Stimulated activated naive CD4-positive, alpha-beta T cell treated with Interleukin-2 at 50 U/mL for 16 hours (primary cell): Measurements from ENCODE around the gene FRMD5.
"Not testable (repeated sequence)": the region's sequence is repeated elsewhere in the genome, so short reads cannot be mapped to it uniquely, and the experiment has no call there.

Source experiments
- DNase-seq: peaks from one replicate; lab custom pipeline; 2025; lab: John Stamatoyannopoulos, UW

Gene FRMD5

DNA sequence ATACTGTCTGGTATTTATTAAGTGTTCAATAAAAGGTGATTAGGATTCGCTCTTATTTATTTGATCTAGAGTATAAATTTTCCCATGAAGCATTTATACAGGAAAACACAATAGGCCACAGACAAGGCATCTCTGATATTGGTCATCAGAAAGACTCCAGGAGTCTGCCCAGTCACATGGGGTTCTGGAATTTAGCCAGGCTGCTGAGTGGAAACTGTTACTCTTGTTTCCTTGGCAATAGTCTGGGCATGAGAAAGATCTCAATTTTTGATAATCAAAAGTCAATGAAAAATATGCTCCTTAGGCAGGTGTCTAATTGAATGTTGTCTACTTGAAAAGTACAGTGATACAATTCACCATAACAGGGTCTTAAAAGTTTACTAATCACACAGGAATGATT lies 161.2 kb downstream of the FRMD5 start:
- DNase-seq = no peak

DNA sequence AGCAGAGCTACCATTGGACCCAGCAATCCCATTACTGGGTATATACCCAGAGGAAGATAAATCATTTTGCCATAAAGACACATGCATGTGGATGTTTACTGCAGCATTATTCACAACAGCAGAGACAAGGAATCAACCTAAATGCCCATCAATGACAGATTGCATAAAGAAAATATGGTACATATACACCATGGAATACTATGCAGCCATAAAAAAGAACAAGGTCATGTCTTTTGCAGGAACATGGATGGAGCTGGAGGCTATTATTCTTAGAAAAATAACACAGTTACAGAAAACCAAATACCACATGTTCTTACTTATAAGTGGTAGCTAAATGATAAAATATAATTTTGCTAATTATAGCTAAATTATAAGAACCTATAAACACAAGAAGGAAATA lies 162.3 kb downstream of the FRMD5 start:
- DNase-seq = not testable (repeated sequence)

DNA sequence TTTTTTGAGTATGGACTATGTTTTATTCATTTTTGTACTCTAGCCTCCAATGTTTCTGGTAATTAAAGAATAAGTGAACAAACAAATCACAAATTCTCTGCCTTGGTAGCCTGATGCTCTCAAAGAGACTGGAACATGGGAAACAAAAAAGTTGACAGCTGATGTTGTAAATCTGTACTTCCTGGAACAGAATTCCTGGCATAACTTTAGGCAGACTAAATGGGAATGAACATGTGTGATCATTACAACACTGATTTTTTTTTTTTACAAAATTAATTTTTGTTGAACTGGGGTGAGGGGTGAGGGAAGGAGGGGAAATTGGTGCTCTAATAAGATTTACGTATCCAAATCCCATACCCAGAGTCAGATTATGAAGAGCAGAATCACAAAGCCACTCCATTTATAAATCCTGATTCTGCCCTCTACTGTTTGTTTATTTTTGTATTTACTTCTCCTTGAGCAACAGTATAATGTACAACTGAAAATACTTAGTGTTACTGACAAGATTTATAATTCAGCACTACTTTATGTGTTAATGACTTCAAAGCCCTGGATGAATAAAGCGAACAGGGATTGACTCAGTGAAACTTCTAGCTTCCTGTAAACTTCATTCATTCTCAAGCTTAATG lies 165.0 kb downstream of the FRMD5 start:
- DNase-seq = no peak

DNA sequence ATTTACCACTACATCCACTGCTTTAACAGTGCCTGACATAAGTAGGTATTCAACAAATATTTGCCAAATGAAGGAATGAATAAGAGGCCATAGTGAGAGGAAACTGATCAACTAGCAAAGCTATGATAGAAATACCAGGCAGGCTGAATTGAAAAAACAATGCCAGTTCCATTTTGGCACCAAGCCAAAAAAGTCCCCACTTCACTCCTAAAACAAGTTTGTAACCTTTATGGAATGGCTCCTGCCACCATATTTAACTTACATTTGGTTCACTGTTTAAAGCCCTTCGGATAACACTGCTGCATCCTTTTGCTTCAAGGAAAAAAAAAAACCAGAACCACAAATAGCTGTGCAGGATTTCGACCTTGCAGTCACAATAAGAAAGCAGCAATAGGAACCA lies 166.1 kb downstream of the FRMD5 start:
- no peak for DNase-seq

DNA sequence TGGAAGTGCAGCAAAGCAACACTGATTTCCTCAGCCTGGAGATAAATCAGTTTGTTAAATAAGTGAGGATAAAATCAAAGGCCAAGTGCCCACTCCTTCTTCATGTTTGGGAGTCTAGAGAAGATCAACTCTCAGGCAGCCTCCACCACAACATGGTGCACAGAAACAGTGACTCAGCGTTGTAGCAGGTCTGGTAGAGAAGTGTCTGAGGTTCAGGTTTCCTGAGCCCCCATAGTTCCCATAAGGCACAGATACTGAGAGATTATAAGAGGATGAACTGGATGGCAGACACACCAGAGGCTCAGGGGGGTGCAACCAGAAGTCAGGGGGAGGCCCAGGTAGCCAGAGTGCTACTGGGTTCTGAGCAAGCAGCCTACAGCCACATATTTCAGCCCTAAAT lies 166.7 kb downstream of the FRMD5 start:
- DNase-seq = no peak

DNA sequence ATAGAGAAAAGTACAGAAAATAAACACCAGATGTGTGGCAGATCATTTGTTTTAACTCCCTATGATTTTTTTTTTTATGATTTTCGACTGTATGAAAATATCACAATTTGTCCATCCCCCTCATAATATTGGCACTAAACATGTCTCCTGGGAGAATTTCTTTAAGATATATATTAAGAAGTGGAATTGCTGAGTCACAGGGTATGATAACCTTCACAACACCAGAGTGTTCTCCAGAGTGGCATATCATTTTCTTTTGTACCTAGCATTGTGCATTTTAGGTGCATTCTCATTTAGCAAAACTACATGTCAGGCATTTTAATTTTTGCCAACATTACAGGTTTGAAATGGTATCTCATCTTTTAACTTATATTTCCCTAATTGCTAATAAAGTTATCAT lies 170.9 kb downstream of the FRMD5 start:
- DNase-seq = no peak

DNA sequence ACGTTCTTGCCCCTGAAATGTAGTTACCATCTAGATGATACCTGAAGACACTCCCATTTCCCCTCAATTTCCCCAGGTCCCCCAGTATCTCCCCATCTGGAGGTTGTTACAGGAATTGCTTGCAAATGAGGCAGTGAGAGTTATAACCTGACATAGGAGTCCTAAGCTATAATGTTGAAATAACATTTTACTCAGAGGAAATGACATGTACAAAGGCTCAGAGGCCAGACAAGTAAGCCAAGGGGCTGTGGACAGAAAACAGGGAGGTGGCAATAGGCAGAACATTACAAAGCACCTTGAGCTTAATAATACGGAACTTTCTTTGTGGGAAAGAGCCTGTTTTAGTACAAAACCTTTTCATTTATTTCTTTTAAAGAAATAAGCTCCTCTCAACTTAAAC lies 171.9 kb downstream of the FRMD5 start:
- DNase-seq = no peak

DNA sequence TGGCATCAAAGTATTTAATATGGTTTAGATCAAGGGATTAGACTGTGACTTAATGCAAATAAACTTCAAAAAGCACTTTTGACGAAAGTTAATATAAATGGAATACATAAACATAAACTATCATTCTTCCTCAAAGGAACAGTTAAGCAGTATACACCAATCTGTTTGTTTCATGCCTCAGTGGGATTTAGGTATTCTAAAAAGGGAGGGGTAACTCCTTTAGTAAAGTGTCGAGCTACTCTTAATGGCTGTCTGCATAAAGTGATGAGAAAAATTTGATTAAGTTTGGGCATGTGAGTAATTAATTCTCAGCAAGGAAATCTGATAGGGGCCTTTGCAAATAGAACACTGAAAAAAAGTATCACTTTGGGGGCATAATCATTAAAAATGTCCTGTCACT lies 176.9 kb downstream of the FRMD5 start:
- no peak for DNase-seq

DNA sequence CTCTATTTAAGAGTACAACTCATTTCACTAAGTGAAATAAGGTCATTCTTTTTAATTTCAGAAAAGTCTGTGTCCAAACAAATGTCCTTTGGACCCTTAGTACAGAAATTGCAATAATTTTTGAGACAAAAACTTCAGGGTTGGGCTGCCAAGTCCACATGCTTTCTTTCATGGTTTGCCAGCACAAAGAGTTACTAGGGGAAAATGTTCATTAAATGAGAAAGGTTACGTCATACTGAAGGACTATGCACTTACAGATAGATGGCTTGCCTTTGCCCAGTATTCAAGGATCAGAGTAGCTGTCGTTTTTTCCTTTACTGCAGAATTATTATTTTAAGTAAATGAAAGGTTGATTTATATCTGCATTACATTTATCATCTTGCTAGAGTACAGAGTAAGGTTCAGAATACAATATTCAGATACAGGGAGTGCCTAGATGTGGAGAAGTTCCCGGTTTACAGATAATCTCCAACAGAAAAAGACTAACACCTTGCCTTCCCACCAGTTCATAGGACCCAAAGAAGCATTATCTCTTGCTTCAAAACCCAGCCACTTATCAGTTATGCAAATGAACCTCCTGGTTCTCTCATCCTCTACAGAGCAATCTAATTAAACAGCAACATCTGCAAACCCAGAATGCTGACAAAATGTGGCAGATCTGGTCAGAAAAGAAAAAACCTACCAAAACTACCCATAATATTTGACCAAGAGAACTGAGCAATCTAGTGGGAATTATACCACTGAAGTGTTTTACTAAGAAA lies 179.3 kb downstream of the FRMD5 start:
- no peak for DNase-seq

DNA sequence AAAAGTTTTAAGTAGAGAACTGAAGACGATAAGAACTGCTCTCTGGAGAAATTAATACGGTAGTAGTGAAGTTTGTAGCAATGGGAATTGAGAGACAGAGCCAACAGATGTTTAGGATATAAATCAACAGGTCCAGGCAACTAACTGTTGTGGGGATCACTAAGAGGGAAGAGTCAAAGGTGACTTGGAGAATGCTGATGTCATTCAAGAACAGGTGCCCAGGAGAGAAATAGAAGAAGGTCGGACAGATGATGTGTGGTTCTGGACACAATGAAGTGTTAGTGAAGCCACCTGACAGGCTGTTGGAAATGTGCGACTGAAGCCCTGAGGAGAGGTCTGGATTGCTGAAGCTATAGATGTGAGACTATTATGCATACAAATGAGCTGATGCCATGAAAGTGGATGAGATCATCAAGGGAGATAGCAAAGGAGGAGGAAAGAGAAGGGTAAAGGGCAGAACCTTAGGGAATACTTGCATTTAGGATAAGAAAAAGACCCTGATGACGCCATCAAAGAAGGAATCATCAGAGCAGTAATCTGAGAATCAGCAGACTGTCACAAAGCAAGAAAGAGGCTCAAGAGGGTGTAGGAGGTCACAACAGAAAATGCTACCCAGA lies 183.7 kb downstream of the FRMD5 start:
- no peak for DNase-seq

DNA sequence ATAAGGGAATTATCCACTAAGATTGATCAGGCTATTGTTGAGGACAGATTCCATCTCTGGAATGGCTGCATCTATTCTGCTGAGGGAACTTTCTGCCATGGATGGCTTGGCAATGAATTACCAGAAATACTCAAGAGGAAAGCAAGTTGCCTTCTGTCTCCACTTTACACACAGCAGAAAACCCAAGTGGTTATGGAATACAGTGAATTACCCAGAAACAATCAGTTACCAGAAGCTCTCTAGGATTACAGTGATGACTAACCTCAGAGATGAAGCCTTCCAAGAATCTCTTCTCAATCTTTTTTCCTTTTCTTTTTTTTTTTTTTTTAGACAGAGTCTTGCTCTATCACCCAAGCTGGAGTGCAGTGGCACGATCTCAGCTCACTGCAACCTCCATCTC lies 185.0 kb downstream of the FRMD5 start:
- DNase-seq = no peak

DNA sequence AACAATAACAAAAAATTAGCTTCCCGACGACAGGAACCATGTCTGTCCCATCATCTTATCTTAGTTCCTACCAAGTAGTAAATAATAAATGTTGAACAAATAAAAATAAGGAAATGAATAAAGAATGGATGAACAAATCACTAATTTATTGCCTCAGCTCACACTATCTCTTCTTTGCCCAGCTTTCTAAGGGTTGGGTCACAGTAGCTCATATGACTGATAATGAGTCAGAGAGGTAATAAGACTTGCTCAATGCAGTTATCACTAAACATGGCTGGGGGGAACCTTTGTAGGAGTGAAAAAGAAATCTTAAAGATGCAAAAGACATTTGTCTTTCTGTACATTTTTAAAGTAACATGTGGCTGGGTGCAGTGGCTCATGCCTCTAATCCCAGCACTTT lies 186.0 kb downstream of the FRMD5 start:
- no peak for DNase-seq

DNA sequence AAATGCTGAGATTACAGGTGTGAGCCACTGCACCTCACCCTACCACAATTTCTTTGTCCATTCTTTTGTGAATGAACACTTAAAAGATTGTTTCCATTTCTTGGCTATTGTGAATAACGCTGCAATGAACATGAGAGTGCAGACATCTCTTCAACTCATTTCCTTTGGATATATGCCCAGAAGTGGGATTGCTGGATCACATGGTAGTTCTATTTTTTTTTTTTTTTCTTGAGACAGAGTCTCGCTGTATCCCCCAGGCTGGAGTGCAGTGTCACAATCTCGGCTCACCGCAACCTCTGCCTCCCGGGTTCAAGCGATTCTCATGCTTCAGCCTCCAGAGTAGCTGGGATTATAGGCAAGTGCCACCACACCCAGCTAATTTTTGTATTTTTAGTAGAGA lies 194.8 kb downstream of the FRMD5 start:
- not testable (repeated sequence) for DNase-seq

DNA sequence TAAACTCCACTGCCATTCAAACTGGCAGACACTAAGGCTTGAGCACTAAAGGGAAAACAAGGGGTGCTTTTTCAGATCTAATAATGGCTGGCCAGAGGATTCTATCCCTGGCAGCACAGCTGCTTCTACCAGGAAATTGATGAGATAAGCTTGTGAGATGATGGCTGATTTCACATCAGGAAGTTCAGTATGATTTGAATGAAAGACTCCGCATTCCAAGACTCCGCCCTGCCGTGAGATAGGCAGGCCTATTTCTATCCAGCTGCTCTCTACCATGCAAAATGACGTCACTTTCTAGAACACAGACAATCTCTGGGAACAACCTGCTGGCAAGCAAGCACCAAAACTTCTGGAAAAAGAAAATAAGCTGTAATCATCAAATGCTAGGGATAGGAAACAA lies 196.5 kb downstream of the FRMD5 start:
- no peak for DNase-seq

DNA sequence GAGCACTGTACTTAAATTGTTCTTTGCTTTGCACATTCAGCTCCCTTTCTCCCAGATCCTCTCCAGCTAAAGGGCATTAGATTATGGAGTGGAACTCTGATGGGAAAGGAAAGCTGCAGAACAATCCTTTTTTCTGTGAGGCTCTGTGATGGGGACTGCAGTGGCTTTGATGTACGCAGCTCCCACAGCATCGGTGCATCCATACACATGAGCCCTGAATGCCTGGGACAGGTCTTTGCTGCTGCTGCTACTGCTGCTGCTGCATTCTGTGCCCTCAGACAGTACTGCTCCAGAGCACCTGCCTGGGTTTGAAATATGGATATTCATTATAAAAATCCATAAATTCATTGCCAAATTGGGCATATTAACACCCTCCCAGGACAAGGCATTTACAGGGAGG lies 203.9 kb downstream of the FRMD5 start:
- no peak for DNase-seq

DNA sequence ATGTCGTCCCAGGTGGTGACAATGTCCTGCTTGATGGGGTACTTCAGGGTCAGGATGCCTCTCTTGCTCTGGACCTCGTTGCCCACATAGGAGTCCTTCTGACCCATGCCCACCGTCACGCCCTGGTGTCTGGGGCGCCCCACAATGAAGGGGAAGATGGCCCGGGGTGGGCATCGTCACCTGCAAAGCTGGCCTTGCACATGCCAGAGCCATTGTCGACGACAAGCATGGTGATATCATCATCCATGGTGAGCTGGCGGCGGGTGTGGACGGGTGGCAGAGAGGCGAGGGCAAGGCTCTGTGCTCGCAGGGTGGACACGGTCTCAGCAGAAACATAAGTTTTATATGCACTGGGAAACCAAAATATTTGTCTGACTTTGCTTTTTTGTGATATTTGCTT lies 205.1 kb downstream of the FRMD5 start:
- no peak for DNase-seq

DNA sequence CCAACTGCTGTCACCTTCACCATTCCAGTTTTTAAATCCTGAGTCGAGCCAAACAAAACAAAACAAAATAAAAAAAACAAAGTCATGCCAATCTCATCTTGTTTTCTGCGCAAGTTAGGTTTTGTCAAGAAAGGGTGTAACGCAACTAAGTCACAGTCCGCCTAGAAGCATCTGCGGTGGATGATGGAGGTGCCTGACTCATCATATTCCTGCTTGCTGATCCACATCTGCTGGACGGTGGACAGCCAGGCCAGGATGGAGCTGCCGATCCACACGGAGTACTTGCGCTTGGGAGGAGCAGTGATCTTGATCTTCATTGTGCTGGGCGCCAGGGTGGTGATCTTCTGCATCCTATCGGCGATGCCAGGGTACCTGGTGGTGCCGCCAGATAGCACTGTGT lies 206.2 kb downstream of the FRMD5 start:
- no peak for DNase-seq

DNA sequence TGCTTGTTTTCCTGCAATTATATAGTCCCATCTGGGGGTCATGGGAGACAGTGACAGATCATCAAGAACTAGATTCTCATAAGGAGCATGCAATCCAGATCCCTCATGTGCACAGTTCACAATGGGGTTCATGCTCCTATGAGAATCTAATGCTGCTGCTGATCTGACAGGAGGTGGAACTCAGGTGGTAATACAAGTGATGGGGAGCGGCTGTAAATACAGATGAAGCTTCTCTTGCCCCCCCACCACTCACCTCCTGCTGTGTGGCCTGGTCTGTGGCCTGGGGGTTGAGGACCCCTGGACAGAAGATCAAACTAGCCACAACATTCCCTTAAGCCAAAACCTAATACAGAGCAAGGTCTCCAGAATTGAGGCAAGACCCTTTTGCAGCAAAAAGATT lies 207.1 kb downstream of the FRMD5 start:
- DNase-seq = no peak

DNA sequence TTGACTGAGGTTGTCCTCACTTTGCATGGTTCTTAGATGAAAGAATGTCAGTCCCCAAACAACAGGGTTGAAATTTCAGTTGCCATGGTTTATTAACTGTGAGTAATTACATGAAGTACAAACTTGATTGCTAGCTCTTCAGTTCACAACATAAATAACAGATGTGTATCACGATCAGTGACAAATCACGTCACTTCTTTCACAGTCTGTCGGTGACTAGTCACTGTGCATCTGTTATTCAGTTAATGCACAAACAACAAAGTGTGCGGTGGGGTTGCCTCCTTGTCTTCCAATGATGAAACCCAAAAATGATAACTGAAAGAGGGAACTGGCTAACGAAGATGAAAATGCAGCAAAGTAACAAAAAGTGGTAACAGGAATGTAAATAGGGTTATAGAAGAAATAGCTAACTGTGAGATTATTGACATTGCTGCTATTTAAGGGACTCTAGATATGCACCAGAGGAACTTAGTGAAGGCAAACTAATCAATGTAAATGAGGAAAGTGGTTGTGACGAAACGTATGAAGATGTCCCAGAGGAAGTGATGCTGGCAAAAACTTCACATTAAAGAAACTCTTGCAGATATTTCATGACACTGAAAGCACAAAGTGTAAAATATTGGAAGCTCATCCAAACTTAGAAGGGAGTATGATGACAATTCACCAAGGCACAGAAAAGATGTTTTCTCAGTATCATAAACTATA lies 208.9 kb downstream of the FRMD5 start:
- DNase-seq = no peak

DNA sequence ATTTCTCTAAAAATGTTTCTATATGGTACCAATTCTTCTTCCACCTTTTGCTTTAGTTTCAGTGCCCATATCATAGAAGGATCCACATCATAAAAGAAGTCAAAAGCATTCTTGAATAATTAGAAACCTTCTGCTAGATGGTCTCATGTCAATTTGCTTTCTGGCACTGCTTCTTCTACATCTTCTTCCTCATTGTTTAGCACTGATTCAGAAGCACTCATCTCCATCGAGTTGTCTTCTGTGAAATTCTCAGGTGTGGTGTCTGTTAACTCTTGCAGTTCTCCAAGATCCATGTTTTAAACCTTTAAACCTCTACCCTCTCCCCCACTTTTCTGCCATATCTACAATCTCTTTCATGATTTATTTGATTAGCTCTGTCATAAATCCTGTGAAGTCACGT lies 213.5 kb downstream of the FRMD5 start:
- no peak for DNase-seq

DNA sequence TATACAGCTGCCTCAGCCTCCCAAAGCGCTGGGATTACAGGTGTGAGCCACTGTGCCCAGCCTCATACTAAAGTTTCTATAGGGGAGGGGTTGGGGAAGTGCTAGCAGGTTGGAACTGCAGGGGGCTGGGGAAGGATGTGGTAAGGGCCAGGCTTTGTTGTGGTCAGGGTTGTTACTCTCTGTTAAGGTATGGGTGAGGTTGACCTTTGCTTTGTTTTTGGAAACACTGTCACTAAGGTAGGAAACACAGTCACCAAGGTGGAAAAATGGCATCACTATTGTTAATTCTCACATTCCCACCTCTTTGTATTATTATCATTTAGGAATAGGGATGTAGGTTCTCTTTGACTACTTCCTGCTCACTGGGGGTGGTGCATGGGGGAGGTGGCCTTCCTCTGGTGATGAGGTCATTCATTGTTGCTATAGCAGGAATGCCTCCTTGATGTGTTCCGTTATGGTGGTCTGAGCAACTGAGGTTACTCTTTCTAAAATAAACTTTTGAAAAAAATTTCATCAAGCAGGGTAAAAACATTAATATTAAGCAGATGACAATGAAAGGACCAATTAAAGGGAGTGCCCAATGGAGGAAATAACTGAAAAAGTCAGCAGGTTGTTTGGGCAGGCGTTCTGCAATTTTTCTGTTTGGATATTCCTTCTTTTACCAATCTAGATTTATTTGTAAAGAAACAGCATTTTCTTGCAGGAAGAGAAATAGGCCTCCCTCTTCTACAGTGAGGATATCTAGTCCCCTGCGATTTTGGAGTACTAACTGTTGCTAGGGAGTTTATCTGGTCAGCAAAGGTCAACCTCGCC lies 217.8 kb downstream of the FRMD5 start:
- peak; percentile 19 for DNase-seq

DNA sequence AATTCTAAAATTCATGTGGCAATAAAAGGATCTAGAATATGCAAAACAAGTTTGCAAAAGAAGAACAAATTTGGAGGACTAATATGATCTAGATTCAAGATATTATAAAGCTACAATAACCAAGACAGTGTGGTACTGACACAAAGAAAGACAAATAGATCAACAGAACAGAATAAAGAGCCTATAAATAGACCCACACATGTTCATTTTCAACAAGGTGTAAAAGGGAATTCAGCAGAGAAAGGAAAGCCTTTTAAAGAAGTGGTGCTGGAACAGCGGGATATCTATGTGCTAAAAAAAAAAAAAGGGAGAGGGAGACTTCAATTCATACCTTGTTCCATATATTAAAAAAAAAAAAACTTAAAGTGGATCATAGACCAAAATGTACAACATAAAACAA lies 219.3 kb downstream of the FRMD5 start:
- DNase-seq = no peak
